Suprapubic skin (tissue), 4 donors: Measurements from ENCODE around the gene ZBTB25. TPM values are rescaled to one million over a fixed set of nuclear protein-coding genes. Genes with fewer than 3 reads are reported as not detected.

ENCODE experiments used
- DNase-seq, 2 donors: peaks; one replicate each; pipeline ENCODE4 v3.0.0-alpha.2; 2019; ENCODE audit warnings: low spot score in 2 of 2
- H3K27ac ChIP-seq: fragments of 200-600 bp; sonication (generic); one replicate; pipeline ENCODE4 v1.5.1; 2019
- H3K27me3 ChIP-seq: fragments of 200-600 bp; sonication (generic); one replicate; pipeline ENCODE4 v1.5.1; 2019
- H3K36me3 ChIP-seq: fragments of 200-600 bp; sonication (generic); one replicate; pipeline ENCODE4 v1.5.1; 2019
- H3K4me1 ChIP-seq: fragments of 200-600 bp; sonication (generic); one replicate; pipeline ENCODE4 v1.5.1; 2019
- H3K4me3 ChIP-seq: fragments of 200-600 bp; sonication (generic); one replicate; pipeline ENCODE4 v1.5.1; 2019; ENCODE audit warnings: mild to moderate bottlenecking
- H3K9me3 ChIP-seq: fragments of 200-600 bp; sonication (generic); one replicate; pipeline ENCODE4 v1.5.1; 2019
- EP300 ChIP-seq: sonication (generic); formaldehyde crosslinking; IDR thresholded peaks from one replicate; pipeline ENCODE4 v1.6.1; 2017; ENCODE audit warnings: antibody characterized with exemption
- POLR2A ChIP-seq, 2 donors: fragments of 450-650 bp; IDR thresholded peaks; one replicate each; pipeline ENCODE4 v1.6.1; 2017; ENCODE audit warnings: antibody characterized with exemption in 2 of 2, mild to moderate bottlenecking in 2 of 2, moderate library complexity in 2 of 2
- POLR2AphosphoS5 ChIP-seq, 3 donors: sonication (generic); formaldehyde crosslinking; IDR thresholded peaks; one replicate each; pipeline ENCODE4 v1.6.1; 2017; ENCODE audit warnings: antibody characterized with exemption in 3 of 3
- WGBS: methylation state at CpG from one replicate; pipeline ENCODE4 v1.1.5; 2018; 5-methylcytosine and 5-hydroxymethylcytosine counted together
- total RNA-seq, 4 donors: library from RNA; depleted of rRNA; stranded (reverse); fragments of >200 nt; gene quantifications; one replicate each; pipeline ENCODE4 v1.1.0, GENCODE V29; 2016
- TF ChIP-seq, protein P1 (sequence below), 2 donors: fragments of 200-600 bp in 1 of 2; fragments of 450-650 bp in 1 of 2; sonication (generic) in 1 of 2; IDR thresholded peaks; one replicate each; pipeline ENCODE4 v1.5.1; 2016 to 2019; ENCODE audit warnings: antibody characterized with exemption in 2 of 2, mild to moderate bottlenecking in 1 of 2, moderate library complexity in 1 of 2

Gene ZBTB25
- total RNA-seq, 4 donors from 2014 or later = 5.9 to 29.9 (median 11.4) TPM

DNA sequence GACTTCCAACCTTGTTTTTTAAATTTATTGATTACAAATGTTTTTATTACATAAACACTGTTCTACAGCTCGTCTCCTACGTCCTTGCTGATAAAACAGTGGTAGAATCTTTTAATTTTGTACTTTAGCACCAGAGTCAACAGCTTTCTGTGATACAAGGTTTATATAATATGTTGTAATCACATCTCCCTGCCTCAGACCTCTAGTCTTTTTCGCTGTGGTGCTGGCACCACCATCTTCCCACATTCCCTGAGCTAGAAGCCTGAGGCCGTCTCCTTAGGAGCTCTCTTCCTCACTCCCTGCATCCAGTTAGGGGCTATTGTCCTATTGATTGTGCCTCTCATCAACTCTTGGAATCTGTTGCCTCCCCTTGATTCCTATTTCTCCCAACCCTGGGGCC lies 98.3 kb downstream of the ZBTB25 start:
- TF ChIP-seq POLR2AphosphoS5 (IDR thresholded peaks at IDR 0.05) (no peak), POLR2A (IDR thresholded peaks at IDR 0.05) (no peak), EP300 (no peak)
- TF ChIP-seq, protein P1, sequence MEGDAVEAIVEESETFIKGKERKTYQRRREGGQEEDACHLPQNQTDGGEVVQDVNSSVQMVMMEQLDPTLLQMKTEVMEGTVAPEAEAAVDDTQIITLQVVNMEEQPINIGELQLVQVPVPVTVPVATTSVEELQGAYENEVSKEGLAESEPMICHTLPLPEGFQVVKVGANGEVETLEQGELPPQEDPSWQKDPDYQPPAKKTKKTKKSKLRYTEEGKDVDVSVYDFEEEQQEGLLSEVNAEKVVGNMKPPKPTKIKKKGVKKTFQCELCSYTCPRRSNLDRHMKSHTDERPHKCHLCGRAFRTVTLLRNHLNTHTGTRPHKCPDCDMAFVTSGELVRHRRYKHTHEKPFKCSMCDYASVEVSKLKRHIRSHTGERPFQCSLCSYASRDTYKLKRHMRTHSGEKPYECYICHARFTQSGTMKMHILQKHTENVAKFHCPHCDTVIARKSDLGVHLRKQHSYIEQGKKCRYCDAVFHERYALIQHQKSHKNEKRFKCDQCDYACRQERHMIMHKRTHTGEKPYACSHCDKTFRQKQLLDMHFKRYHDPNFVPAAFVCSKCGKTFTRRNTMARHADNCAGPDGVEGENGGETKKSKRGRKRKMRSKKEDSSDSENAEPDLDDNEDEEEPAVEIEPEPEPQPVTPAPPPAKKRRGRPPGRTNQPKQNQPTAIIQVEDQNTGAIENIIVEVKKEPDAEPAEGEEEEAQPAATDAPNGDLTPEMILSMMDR (IDR thresholded peaks at IDR 0.05) = no peak
- no peak overlapping the region for H3K4me3 ChIP-seq
- DNase-seq = no peak
- WGBS = 91% methylated on average over 4 of the region's 4 CpGs
- peaks cover 25% of the 10 kb centered on the region for H3K36me3 ChIP-seq
- H3K9me3 ChIP-seq = no peaks in the 10 kb centered on the region
- H3K27ac ChIP-seq = no peak overlapping the region
- no peaks in the 10 kb centered on the region for H3K27me3 ChIP-seq
- H3K4me1 ChIP-seq = no peaks in the 10 kb centered on the region

DNA sequence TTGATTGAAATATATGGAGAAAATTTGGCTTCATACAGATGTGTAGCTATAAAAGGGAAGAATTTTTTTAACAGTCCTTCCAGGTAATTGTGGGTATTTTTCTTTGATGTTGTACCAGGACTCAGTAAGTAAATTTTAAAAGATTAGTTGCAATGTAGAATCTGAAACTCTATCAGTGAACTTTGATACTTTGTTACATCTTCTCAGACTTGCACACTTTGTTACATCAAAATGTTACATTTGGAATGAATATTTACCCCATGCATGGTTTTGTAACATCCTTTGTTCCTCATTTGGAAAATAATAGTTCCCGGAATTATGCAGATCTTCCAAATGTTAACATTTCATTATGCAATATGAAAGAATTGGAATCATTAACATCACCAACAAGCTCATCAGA lies 101.7 kb downstream of the ZBTB25 start:
- no peak overlapping the region for H3K4me3 ChIP-seq
- 81% methylated on average over 1 of the region's 1 CpG for WGBS
- peaks cover 25% of the 10 kb centered on the region for H3K36me3 ChIP-seq
- no peaks in the 10 kb centered on the region for H3K4me1 ChIP-seq
- DNase-seq = no peak
- no peaks in the 10 kb centered on the region for H3K27me3 ChIP-seq
- no peaks in the 10 kb centered on the region for H3K9me3 ChIP-seq
- H3K27ac ChIP-seq = no peak overlapping the region
- TF ChIP-seq POLR2A (IDR thresholded peaks at IDR 0.05) = no peak
- TF ChIP-seq POLR2AphosphoS5 (IDR thresholded peaks at IDR 0.05) = no peak
- TF ChIP-seq EP300 = no peak
- TF ChIP-seq, protein P1 (IDR thresholded peaks at IDR 0.05) = no peak

DNA sequence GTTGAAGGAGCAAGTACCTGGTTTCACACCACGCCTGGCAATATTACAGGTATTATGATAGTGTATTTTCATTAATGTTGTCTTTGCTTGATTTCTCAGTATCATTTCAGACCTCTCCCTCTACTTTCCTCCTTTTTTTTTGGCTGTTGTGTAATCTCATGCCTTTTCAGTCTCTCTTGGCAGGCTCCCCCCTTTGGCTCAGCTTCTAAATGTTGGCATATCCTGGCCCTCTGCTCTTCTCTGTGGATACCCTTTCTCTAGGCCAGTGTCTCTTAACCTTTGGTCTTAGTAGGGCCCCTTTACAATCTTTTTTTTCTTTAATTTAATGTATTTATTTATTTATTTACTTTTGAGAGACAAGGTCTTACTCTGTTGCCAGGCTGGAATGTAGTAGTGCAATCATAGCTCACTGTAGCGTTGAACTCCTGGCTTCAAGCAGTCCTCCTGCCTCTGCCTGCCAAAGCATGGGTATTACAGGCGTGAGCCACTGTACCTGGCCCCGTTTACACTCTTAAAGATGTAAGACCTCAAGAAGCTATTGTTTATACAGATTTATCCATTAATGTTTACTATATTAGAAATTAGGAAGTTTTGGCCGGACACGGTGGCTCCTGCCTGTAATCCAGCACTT lies 102.7 kb downstream of the ZBTB25 start:
- no peak for DNase-seq
- 80% methylated on average over 6 of the region's 6 CpGs for WGBS
- no peak overlapping the region for H3K4me3 ChIP-seq
- H3K4me1 ChIP-seq = no peaks in the 10 kb centered on the region
- no peaks in the 10 kb centered on the region for H3K27me3 ChIP-seq
- no peaks in the 10 kb centered on the region for H3K9me3 ChIP-seq
- H3K27ac ChIP-seq = no peak overlapping the region
- H3K36me3 ChIP-seq = peaks cover 25% of the 10 kb centered on the region
- TF ChIP-seq EP300 = no peak
- no peak for TF ChIP-seq POLR2A (IDR thresholded peaks at IDR 0.05)
- TF ChIP-seq, protein P1 (IDR thresholded peaks at IDR 0.05) = no peak
- no peak for TF ChIP-seq POLR2AphosphoS5 (IDR thresholded peaks at IDR 0.05)

Other genes starting within 250 kb of the ZBTB25 start
- 1 to 10 TPM in 2 of 4 donors, under 1 TPM in 1, not detected in 1; 0.38 to 1.4 (median 1.1) TPM for gene ESR2, start 209.5 kb downstream of the ZBTB25 start, total RNA-seq
- gene MTHFD1, start 115.5 kb downstream of the ZBTB25 start, total RNA-seq = 10 to 100 TPM; 21.5 to 42.0 (median 33.0) TPM
- under 1 TPM; 0.08 to 0.56 (median 0.34) TPM for gene AKAP5, start 38.3 kb downstream of the ZBTB25 start, total RNA-seq
- gene ZBTB1, start 932 bp upstream of the ZBTB25 start, total RNA-seq = 100 to 1,000 TPM in 1 of 4 donors, 10 to 100 TPM in 3; 33.4 to 129 (median 59.8) TPM
- 10 to 100 TPM; 70.8 to 98.0 (median 91.6) TPM for gene HSPA2, start 36.9 kb upstream of the ZBTB25 start, total RNA-seq
- 1 to 10 TPM in 2 of 4 donors, under 1 TPM in 1, not detected in 1; 0.72 to 2.7 (median 1.5) TPM for gene PPP1R36, start 46.1 kb upstream of the ZBTB25 start, total RNA-seq
- gene PLEKHG3, start 200.6 kb upstream of the ZBTB25 start, total RNA-seq = 100 to 1,000 TPM in 1 of 4 donors, 10 to 100 TPM in 3; 60.4 to 140 (median 96.5) TPM